Fibroblast of the aortic adventitia (primary cell): Measurements from ENCODE around the gene KRTAP10-2. TPM values are rescaled to one million over a fixed set of nuclear protein-coding genes. Genes with fewer than 3 reads are reported as not detected.
"Not testable (repeated sequence)": the region's sequence is repeated elsewhere in the genome, so short reads cannot be mapped to it uniquely, and the experiment has no call there.

Source experiments
- DNase-seq: peaks from one replicate; pipeline ENCODE4 v3.0.0-alpha.2; 2010; ENCODE audit warnings: low read depth
- H3K4me3 ChIP-seq: 2 replicates; pipeline ENCODE4 v1.5.1; 2011; ENCODE audit warnings: low read depth, mild to moderate bottlenecking, control low read depth, low read length, moderate library complexity
- total RNA-seq: library from RNA; depleted of rRNA; stranded (reverse); fragments of >200 nt; gene quantifications from 2 replicates; pipeline ENCODE4 v1.2.3, GENCODE V29; 2012; ENCODE audit warnings: low replicate concordance
- TF ChIP-seq, protein P1 (sequence below): IDR thresholded peaks from 2 replicates; pipeline ENCODE4 v1.5.1; 2011; ENCODE audit warnings: mild to moderate bottlenecking, low read length, control low read depth, inconsistent platforms; ENCODE audit not compliant: insufficient read depth

The KRTAP10-2 gene
- total RNA-seq, 1 donor: not detected

DNA sequence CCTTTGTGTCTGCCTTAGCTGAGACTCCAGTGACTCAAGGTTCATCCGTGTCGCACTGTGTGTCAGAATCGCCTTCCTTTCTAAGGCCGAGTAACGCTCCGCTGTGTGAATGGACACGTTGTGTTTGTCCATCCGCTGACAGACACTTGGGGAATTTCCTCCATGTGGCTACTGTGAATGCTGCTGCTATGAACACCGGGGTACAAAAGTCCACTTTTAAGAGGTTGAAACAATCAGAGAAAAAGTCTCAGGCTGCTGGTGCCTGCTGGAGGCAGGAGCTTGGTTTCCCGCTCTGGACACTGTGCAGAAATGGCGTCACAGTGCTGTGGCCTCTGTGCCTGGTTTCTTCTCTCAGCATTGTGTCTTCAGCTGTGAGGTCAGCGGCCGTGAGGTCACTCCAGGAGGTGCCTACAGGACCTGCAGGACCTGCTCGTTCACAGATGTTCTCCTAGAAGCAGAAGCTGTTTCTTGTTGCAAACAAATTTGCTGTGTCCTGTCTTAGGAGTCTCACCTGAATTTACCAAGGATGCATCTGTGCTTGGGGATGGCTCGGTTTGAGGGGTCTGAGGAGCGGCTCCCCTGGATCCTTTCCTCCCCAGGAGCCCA is 45.5 kb downstream of the KRTAP10-2 start:
- H3K4me3 ChIP-seq: no peak overlapping the region
- no peak for DNase-seq

DNA sequence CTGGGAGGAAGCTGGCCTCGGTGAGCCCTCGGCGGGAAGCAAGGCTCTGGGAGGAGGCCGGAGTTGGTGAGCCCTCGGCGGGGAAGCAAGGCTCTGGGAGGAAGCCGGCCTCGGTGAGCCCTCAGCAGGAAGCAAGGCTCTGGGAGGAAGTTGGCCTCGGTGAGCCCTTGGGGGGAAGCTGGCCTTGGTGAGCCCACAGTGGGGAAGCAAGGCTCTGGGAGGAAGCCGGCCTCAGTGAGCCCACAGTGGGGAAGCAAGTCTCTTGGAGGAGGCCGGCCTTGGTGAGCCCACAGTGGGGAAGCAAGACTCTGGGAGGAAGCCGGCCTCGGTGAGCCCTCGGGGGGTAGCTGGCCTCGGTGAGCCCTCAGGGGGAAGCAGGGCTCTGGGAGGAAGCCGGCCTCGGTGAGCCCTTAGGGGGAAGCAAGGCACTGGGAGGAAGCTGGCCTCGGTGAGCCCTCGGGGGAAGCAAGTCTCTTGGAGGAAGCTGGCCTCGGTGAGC is 47.4 kb downstream of the KRTAP10-2 start:
- no peak overlapping the region for H3K4me3 ChIP-seq
- no peak for DNase-seq
- TF ChIP-seq, protein P1, sequence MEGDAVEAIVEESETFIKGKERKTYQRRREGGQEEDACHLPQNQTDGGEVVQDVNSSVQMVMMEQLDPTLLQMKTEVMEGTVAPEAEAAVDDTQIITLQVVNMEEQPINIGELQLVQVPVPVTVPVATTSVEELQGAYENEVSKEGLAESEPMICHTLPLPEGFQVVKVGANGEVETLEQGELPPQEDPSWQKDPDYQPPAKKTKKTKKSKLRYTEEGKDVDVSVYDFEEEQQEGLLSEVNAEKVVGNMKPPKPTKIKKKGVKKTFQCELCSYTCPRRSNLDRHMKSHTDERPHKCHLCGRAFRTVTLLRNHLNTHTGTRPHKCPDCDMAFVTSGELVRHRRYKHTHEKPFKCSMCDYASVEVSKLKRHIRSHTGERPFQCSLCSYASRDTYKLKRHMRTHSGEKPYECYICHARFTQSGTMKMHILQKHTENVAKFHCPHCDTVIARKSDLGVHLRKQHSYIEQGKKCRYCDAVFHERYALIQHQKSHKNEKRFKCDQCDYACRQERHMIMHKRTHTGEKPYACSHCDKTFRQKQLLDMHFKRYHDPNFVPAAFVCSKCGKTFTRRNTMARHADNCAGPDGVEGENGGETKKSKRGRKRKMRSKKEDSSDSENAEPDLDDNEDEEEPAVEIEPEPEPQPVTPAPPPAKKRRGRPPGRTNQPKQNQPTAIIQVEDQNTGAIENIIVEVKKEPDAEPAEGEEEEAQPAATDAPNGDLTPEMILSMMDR: no peak

More for the DNA sequence above, 45.5 kb downstream of the KRTAP10-2 start:
- TF ChIP-seq, protein P1: no peak

DNA sequence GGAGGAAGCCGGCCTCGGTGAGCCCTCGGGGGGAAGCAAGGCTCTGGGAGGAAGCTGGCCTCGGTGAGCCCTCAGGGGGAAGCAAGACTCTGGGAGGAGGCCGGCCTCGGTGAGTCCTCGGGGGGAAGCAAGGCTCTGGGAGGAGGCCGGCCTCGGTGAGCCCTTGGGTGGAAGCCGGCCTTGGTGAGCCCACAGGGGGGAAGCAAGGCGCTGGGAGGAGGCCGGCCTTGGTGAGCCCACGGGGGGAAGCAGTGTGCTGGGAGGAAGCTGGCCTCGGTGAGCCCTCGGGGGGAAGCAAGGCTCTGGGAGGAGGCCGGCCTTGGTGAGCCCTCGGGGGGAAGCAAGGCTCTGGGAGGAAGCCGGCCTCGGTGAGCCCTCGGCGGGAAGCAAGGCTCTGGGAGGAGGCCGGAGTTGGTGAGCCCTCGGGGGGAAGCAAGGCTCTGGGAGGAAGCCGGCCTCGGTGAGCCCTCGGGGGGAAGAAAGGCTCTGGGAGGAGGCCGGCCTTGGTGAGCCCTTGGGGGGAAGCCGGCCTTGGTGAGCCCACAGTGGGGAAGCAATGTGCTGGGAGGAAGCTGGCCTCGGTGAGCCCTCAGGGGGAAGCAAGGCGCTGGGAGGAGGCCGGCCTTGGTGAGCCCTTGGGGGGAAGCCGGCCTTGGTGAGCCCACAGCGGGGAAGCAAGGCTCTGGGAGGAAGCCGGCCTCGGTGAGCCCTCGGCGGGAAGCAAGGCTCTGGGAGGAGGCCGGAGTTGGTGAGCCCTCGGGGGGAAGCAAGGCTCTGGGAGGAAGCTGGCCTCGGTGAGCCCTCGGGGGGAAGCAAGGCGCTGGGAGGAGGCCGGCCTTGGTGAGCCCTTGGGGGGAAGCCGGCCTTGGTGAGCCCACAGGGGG is 48.1 kb downstream of the KRTAP10-2 start:
- not testable (repeated sequence) for DNase-seq

DNA sequence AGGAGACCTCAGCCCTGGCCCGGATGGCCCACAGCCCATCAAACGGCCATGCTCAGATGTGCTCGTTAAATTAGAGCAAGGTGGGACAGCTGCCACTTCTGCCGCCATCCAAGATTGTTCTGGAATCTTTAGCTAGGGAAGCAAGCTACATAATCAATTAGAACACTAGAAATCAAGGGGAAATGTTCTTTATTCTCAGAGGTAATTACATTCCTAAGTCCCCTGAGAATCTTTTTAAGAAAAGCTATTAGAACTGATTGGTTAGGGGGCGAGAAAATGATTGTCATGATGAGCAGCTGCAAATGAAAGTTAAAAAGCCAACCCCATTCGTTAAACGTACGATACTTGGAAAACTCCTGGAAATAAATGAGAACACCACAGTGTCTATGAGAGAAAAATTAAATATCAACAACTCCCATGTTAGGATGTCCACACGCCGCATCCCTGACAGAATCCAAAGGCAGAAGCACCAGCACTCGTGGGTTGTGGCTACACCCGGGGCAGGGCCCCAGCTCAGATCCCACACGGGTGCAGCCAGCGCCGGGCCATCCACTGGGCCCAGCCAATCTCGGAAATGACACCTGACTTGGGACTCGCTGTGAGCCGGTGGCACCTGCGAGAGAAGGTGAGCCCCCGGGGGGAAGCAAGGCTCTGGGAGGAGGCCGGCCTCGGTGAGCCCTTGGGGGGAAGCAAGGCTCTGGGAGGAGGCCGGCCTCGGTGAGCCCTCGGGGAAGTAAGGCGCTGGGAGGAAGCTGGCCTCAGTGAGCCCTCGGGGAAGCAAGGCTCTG is 48.9 kb downstream of the KRTAP10-2 start:
- no peak overlapping the region for H3K4me3 ChIP-seq
- DNase-seq: no peak
- TF ChIP-seq, protein P1: no peak

More for the DNA sequence above, 48.1 kb downstream of the KRTAP10-2 start:
- H3K4me3 ChIP-seq: not testable (repeated sequence)

Other genes starting within 250 kb of the KRTAP10-2 start
- gene CFAP410, start 212.1 kb downstream of the KRTAP10-2 start, total RNA-seq: 9.4 and 17.7 TPM in 2 replicates
- 0.08 TPM in 1 of 2 replicates, not detected in the other for gene TRPM2, start 197.9 kb downstream of the KRTAP10-2 start, total RNA-seq
- 0.16 and 0.45 TPM in 2 replicates for gene LRRC3, start 96.0 kb downstream of the KRTAP10-2 start, total RNA-seq
- gene KRTAP10-1, start 11.3 kb downstream of the KRTAP10-2 start, total RNA-seq: not detected in 2 replicates
- gene KRTAP10-3, start 7.3 kb upstream of the KRTAP10-2 start, total RNA-seq: not detected in 2 replicates
- gene KRTAP10-4, start 22.2 kb upstream of the KRTAP10-2 start, total RNA-seq: not detected in 2 replicates
- not detected in 2 replicates for gene KRTAP10-5, start 29.1 kb upstream of the KRTAP10-2 start, total RNA-seq
- gene KRTAP10-6, start 41.0 kb upstream of the KRTAP10-2 start, total RNA-seq: not detected in 2 replicates
- gene KRTAP10-7, start 49.1 kb upstream of the KRTAP10-2 start, total RNA-seq: not detected in 2 replicates
- gene KRTAP10-8, start 60.6 kb upstream of the KRTAP10-2 start, total RNA-seq: not detected in 2 replicates
- gene KRTAP10-9, start 75.6 kb upstream of the KRTAP10-2 start, total RNA-seq: not detected in 2 replicates
- gene KRTAP10-10, start 85.9 kb upstream of the KRTAP10-2 start, total RNA-seq: not detected in 2 replicates
- gene KRTAP10-11, start 94.9 kb upstream of the KRTAP10-2 start, total RNA-seq: not detected in 2 replicates
- not detected in 2 replicates for gene KRTAP12-4, start 103.2 kb upstream of the KRTAP10-2 start, total RNA-seq
- gene KRTAP12-3, start 106.4 kb upstream of the KRTAP10-2 start, total RNA-seq: not detected in 2 replicates
- gene KRTAP12-2, start 115.4 kb upstream of the KRTAP10-2 start, total RNA-seq: not detected in 2 replicates
- gene KRTAP12-1, start 130.7 kb upstream of the KRTAP10-2 start, total RNA-seq: not detected in 2 replicates
- gene KRTAP10-12, start 145.7 kb upstream of the KRTAP10-2 start, total RNA-seq: not detected in 2 replicates
- 0.08 TPM in 1 of 2 replicates, not detected in the other for gene TSPEAR, start 160.1 kb upstream of the KRTAP10-2 start, total RNA-seq